Measurements from ENCODE around the gene TNNT3.
"Not testable (repeated sequence)": the region's sequence is repeated elsewhere in the genome, so short reads cannot be mapped to it uniquely, and the experiment has no call there.

The TNNT3 gene

GRCh38 chr11:1934335-1935155 lies 15.0 kb downstream of the TNNT3 start:
- DNase-seq (ENCODE audit: low read depth, low spot score), result no peak

DNA sequence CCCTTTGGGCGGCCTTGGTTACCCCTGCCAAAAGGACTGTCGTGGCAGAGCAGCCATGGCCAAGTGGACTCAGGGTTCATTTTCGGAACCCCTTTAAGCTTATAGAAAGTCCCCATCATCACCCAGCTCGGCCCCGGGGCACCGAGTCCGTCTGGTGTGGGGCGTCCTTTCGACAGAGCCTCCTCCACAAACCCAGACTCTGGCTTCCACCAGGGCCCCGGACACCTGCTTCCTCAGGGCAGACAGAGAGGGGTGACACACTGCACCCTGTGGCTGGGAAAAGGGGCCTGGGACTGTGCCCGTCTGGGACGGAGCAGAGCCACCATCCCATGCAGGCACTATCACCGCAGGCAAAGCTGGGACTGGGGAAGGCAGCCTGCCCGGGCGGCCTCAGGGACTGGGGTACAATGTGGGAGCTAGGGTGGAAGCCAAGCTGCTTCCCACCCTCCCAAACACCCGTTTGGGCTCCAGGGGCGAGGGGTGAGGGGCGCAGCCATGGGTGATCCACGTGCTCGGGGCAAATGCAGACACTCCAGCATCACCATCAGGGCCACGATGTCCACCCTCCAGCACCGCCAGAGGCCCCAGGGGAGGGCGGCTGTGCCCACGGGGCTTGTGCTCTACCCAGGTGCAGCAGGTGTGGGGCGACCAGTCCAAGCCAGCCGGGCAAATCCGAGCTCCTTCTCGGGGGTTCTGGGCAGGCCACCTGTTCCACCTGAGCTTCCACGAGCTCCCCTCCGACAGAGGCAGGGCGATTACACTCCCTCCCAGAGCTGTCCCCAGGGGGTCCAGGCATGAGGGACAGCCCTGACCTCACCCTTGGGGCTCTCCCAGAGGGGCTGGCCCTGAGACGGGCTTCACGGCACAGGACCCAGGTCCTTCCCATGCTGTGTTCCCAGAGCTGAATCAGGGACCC lies 15.9 kb downstream of the TNNT3 start:
- DNase-seq (ENCODE audit: low read depth, low spot score), result no peak

- DNase-seq (ENCODE audit: low read depth, low spot score), result no peak
Measured at GRCh38 chr11:1936072-1936780, 16.7 kb downstream of the TNNT3 start.

GRCh38 chr11:1936781-1937615 lies 17.5 kb downstream of the TNNT3 start:
- no peak for DNase-seq (ENCODE audit: low read depth, low spot score)

DNA sequence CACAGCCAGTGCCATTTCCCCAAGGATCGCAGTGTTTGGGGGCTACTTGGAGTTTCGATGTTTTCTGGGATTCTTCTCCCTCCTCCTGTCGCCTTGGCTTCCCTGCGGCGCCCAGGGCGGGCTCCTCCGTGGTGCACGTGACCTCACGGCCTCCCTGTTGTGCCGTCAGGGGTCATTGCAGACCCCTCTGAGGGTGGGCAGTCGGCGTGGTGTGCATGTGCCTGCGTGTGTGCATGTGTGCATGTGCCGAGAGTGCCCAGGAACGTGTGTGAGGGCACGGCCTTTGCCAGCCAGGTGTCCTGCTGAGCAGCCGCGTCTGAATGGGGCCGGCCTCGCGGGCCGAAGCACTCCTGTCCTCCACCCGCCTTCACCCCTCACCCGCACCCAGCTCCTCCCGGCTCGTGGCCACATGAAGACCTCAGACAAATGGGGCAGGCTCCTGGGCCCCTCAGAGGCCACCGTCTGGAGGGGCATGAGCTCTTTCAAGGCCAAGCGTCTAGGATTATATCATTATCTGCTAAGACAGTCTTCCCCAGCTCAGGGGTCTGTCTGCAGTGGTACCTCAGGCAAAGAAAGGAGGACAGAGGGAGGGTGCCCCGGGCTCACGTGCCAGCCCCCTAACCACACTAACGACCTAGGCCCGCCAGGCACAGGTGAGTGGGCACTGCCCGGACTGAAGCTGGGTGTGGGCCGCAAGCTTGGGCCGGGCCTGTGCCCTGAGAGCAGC lies 18.3 kb downstream of the TNNT3 start:
- no peak for DNase-seq (ENCODE audit: low read depth, low spot score)

DNA sequence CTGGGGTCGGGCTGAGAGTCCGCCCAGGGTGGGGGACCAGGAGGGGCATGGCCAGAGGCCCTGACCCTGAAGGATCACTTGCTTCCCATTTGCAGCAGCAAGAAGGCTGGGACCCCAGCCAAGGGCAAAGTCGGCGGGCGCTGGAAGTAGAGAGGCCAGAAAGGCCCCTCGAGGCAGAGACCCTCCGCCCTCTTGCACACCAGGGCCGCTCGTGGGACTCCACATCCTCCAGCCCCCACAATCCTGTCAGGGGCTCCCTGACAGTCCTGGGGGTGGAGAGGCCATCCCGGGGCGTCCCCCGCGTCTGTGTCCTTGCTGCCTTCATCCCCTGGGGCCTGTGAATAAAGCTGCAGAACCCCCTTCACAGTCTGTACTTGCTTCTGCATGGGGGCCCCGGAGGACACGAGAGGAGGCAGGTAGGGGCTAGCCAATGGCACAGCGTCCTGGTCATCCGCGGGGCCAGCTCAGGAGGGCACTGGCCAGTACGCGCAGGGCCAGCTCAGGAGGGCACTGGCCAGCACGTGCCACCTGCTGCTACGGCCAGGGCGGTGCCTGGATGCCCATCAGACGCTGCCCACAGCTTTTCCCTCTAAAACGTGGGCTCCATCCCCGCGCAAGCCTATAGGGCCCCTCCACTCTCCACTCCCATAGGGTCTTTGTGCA lies 19.0 kb downstream of the TNNT3 start:
- DNase-seq (ENCODE audit: low read depth, low spot score), result no peak

DNA sequence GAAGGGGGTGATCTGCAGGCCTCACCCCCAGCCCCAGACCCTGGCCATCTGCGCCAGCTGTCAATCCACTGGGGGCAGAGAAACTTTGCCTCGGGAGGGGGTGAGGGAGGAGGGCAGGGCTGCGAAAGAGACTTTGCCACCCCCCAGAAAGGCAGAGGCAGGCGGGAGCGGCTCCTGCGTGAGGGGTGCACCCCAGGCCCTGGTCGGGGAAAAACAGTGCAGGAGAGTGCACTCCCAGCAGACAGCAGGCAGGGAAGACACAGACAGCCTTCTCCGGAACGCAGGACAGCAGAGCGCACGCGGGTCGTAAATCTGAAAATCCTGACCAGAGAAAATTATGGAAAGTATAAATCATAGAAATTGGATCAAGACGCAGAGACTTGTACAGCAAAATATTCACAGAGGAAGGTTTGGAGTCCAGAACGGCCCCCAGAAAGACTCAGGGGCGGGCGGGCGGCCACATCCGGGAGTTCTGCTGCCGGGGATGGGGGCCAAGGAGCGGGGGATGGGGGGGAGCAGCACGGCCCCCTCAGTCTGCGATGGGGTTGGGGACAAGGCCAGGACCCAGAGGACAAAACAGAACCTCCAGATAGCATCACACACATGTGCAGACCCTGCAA lies 19.6 kb downstream of the TNNT3 start:
- no peak for DNase-seq (ENCODE audit: low read depth, low spot score)

DNA sequence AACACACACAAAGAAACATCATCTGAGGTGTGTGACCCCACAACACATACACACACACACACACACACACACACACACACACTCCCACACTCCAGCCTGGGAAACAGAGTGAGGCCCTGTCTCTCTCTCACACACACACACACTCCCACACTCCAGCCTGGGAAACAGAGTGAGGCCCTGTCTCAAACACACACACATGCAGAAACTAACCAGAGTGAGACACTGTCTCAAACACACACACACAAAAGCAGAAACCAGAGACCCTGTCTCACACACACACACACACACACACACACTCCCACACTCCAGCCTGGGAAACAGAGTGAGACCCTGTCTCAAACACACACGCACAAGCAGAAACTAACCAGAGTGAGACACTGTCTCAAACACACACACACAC lies 20.3 kb downstream of the TNNT3 start:
- DNase-seq (ENCODE audit: low read depth, low spot score), result not testable (repeated sequence)

DNA sequence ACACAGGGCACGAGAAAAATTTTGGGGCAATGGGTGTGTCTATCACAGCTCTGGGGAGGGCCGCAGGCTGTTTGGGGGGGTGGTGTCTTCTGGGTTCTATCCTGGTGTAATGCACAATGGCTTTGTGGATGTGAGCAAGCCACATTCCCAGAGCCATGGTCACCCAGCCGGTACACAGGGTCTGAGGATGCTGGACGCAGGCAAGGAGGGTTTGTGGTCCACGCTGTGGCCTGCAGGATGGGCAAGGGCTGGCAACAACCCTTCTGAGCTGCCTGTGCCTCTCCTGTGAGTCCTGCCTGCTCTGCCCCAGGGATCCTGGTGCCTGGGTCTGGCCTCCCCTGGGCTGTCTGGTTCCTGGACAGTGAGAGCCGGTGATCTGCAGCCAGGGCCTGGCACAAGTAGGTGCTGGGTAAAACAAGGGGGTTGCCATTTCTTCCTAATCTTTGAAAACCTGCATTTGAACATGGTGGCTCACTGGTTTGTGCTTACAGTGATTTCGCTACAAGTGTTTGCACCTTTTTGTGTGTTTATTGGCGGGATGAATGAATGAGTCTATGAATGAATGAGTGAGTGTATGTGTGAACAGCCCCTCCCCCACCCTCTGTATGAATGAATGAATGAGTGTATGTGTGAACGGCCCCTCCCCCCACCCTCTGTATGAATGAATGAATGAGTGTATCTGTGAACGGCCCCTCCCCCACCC lies 23.2 kb downstream of the TNNT3 start:
- DNase-seq (ENCODE audit: low read depth, low spot score), result no peak

GRCh38 chr11:1943576-1943975 lies 24.1 kb downstream of the TNNT3 start:
- DNase-seq (ENCODE audit: low read depth, low spot score), result no peak

GRCh38 chr11:1943977-1944376 lies 24.5 kb downstream of the TNNT3 start:
- DNase-seq (ENCODE audit: low read depth, low spot score), result no peak

- DNase-seq (ENCODE audit: low read depth, low spot score), result no peak
Measured at GRCh38 chr11:1946812-1947484, 27.4 kb downstream of the TNNT3 start, which contains the start of gene MRPL23. TSS of gene MRPL23 (plus strand) at chr11:1947332. CDS start at chr11:1947363, 31 bp downstream.

GRCh38 chr11:1947592-1948237 lies 28.2 kb downstream of the TNNT3 start:
- DNase-seq (ENCODE audit: low read depth, low spot score), result no peak

- no peak for DNase-seq (ENCODE audit: low read depth, low spot score)
Measured at GRCh38 chr11:1948389-1948788, 28.9 kb downstream of the TNNT3 start.

DNA sequence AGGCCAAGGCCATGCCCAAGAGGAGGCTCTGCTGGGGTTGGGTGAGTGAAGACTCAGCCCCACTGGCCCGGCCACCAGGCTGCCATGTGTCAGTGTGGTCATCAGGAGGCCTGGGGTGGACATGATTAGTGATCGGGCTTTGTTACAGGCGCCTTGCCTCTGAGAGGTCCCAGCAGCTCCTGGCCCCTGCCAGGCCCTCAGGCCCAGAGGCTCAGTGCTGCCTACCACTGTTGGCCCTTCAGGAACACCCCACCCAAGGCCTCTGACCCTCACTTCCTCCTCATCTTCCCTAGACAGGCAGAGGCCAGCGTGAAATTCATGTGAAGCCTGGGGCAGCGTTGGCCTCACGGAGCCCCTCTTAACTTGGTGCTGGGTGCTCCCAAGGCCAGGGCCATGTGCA lies 29.8 kb downstream of the TNNT3 start:
- no peak for DNase-seq (ENCODE audit: low read depth, low spot score)

DNA sequence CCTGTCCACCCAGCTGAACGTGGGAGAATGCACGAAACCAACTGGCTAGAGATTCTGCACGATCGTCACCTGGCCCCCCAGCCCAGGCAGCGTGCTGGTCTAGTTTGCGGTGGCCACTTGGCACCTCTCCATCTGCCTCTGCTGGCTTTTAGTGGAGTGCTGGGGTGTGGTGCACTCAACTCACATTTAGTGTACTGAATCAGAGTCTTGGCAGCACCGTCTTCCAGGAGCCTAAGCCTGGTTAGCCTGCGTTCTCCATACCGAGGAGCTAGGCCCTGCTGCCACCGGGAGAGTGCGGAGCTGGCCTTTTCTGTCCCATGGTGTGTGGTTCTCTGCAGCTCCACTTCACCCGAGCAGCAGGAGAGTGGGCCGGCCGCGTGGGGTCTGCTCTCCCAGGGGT lies 30.4 kb downstream of the TNNT3 start:
- DNase-seq (ENCODE audit: low read depth, low spot score), result no peak

GRCh38 chr11:1952806-1953482 lies 33.4 kb downstream of the TNNT3 start:
- DNase-seq (ENCODE audit: low read depth, low spot score), result no peak

Data from activated CD4-positive, CD25-positive, alpha-beta regulatory T cell treated with anti-CD3 and anti-CD28 coated beads, Interleukin-2, amount 50 U/mL, for 16 hours (primary cell).